HEK293 (cell line): Measurements from ENCODE around the gene WDR7.

Experiments
- CTCF ChIA-PET: fragments of 350-600 bp; formaldehyde crosslinking; extraction: SDS; loops from one replicate; lab custom pipeline; 2021; ENCODE audit warnings: antibody characterized with exemption; lab: Yijun Ruan, JAX
- POLR2A ChIA-PET: fragments of 300-600 bp; formaldehyde crosslinking; extraction: SDS; loops from one replicate; lab custom pipeline; 2020; ENCODE audit warnings: antibody characterized with exemption, inconsistent platforms; lab: Yijun Ruan, JAX
- H3K27ac ChIP-seq: fragments of 200-500 bp; sonication (Bioruptor generic); 2 replicates; pipeline ENCODE4 v1.5.1; 2014; ENCODE audit warnings: low read depth, low read length, control low read depth, inconsistent platforms; ENCODE audit errors: extremely low read depth
- H3K36me3 ChIP-seq, 2 experiments: fragments of 200-500 bp in 1 of 2; sonication (Bioruptor generic) in 1 of 2; 1 replicate in 1 of 2; 2 replicates in 1 of 2; pipeline ENCODE4 v1.5.1; 2014 to 2017; ENCODE audit warnings: inconsistent platforms in 2 of 2, low read length in 2 of 2; ENCODE audit not compliant: control insufficient read depth in 2 of 2, insufficient read depth in 1 of 2
- H3K4me1 ChIP-seq: fragments of 200-500 bp; sonication (Bioruptor generic); 2 replicates; pipeline ENCODE4 v1.5.1; 2014; ENCODE audit warnings: mild to moderate bottlenecking, low read length, inconsistent platforms; ENCODE audit not compliant: control insufficient read depth, insufficient read depth
- H3K4me3 ChIP-seq: 2 replicates; pipeline ENCODE4 v1.5.1; 2011; ENCODE audit warnings: low read depth, mild to moderate bottlenecking, control low read depth, low read length, moderate library complexity
- H3K9me3 ChIP-seq: fragments of 200-500 bp; sonication (Bioruptor generic); 2 replicates; pipeline ENCODE4 v1.5.1; 2014; ENCODE audit warnings: low read depth, low read length, inconsistent platforms; ENCODE audit not compliant: control insufficient read depth, insufficient read depth
- FEZF1 ChIP-seq: fragments of 450-650 bp; formaldehyde crosslinking; IDR thresholded peaks from 2 replicates; pipeline ENCODE4 v1.5.1; 2016; ENCODE audit warnings: missing biosample characterization, missing genetic modification characterization
- HOXA7 ChIP-seq: sonication (generic); formaldehyde crosslinking; IDR thresholded peaks from 2 replicates; pipeline ENCODE4 v1.8.1; 2022; ENCODE audit warnings: missing genetic modification reagents, borderline replicate concordance
- SALL2 ChIP-seq: fragments of 450-650 bp; formaldehyde crosslinking; IDR thresholded peaks from 2 replicates; pipeline ENCODE4 v1.5.0; 2017; ENCODE audit warnings: missing biosample characterization, mild to moderate bottlenecking, missing genetic modification characterization, borderline replicate concordance
- SCRT1 ChIP-seq: fragments of 450-650 bp; formaldehyde crosslinking; IDR thresholded peaks from 2 replicates; pipeline ENCODE4 v1.5.1; 2016; ENCODE audit warnings: missing biosample characterization, missing genetic modification characterization, borderline replicate concordance
- TRIM28 ChIP-seq: IDR thresholded peaks from 2 replicates; pipeline ENCODE4 v1.6.1; 2011; ENCODE audit warnings: low read length, control low read depth, borderline replicate concordance
- ZBTB8A ChIP-seq: fragments of 450-650 bp; formaldehyde crosslinking; IDR thresholded peaks from 2 replicates; pipeline ENCODE4 v1.5.1; 2016; ENCODE audit warnings: missing biosample characterization, missing genetic modification characterization
- ZNF121 ChIP-seq: fragments of 450-650 bp; formaldehyde crosslinking; IDR thresholded peaks from 2 replicates; pipeline ENCODE4 v1.5.1; 2016; ENCODE audit warnings: missing biosample characterization, missing genetic modification characterization
- ZNF148 ChIP-seq: fragments of 450-650 bp; formaldehyde crosslinking; IDR thresholded peaks from 2 replicates; pipeline ENCODE4 v1.5.0; 2017; ENCODE audit warnings: missing biosample characterization, missing genetic modification characterization, borderline replicate concordance
- ZNF48 ChIP-seq: fragments of 450-650 bp; formaldehyde crosslinking; IDR thresholded peaks from 2 replicates; pipeline ENCODE4 v1.5.1; 2016; ENCODE audit warnings: missing biosample characterization, missing genetic modification characterization
- ZNF549 ChIP-seq: fragments of 450-650 bp; IDR thresholded peaks from 2 replicates; pipeline ENCODE4 v1.5.1; 2018; ENCODE audit warnings: missing biosample characterization, missing genetic modification characterization, mild to moderate bottlenecking, inconsistent platforms, moderate library complexity
- ZNF629 ChIP-seq: fragments of 450-650 bp; formaldehyde crosslinking; IDR thresholded peaks from 2 replicates; pipeline ENCODE4 v1.5.1; 2017; ENCODE audit warnings: missing biosample characterization, missing genetic modification characterization
- ZNF645 ChIP-seq: fragments of 450-650 bp; formaldehyde crosslinking; IDR thresholded peaks from 2 replicates; pipeline ENCODE4; 2016; ENCODE audit warnings: missing biosample characterization, missing genetic modification characterization
- ZNF670 ChIP-seq: fragments of 450-650 bp; formaldehyde crosslinking; IDR thresholded peaks from 2 replicates; pipeline ENCODE4 v1.5.1; 2016; ENCODE audit warnings: missing biosample characterization, missing genetic modification characterization, low read depth
- ZSCAN4 ChIP-seq: fragments of 450-650 bp; formaldehyde crosslinking; IDR thresholded peaks from 2 replicates; pipeline ENCODE4 v1.5.1; 2017; ENCODE audit warnings: missing biosample characterization, missing genetic modification characterization
- TF ChIP-seq, protein P1 (sequence below): fragments of 450-650 bp; formaldehyde crosslinking; conservative IDR thresholded peaks from 2 replicates; pipeline ENCODE4 v1.5.1; 2016; ENCODE audit warnings: low read depth, missing biosample characterization, missing genetic modification characterization
- TF ChIP-seq, protein P2 (sequence below): fragments of 450-650 bp; formaldehyde crosslinking; IDR thresholded peaks from 2 replicates; pipeline ENCODE4 v1.5.1; 2016; ENCODE audit warnings: missing biosample characterization, missing genetic modification characterization
- TF ChIP-seq, protein P3 (sequence below): fragments of 450-650 bp; formaldehyde crosslinking; IDR thresholded peaks from 2 replicates; pipeline ENCODE4 v1.5.1; 2016; ENCODE audit warnings: missing biosample characterization, missing genetic modification characterization
- TF ChIP-seq, protein P4 (sequence below): fragments of 450-650 bp; formaldehyde crosslinking; IDR thresholded peaks from 2 replicates; pipeline ENCODE4 v1.5.1; 2016; ENCODE audit warnings: missing biosample characterization, missing genetic modification characterization, borderline replicate concordance

WDR7 gene

GRCh38 chr18:56721031-56721430, 69.9 kb downstream of the WDR7 start:
- Histone ChIP-seq H3K36me3 (no peaks in the 10 kb centered on the region; a peak in 1 of 3 replicates), H3K27ac (no peak overlapping the region), H3K9me3 (no peaks in the 10 kb centered on the region)
- POLR2A ChIA-PET, result no interaction called here
- no peak for TF ChIP-seq SCRT1 (tag by site-specific recombination)
- TF ChIP-seq, protein P1, sequence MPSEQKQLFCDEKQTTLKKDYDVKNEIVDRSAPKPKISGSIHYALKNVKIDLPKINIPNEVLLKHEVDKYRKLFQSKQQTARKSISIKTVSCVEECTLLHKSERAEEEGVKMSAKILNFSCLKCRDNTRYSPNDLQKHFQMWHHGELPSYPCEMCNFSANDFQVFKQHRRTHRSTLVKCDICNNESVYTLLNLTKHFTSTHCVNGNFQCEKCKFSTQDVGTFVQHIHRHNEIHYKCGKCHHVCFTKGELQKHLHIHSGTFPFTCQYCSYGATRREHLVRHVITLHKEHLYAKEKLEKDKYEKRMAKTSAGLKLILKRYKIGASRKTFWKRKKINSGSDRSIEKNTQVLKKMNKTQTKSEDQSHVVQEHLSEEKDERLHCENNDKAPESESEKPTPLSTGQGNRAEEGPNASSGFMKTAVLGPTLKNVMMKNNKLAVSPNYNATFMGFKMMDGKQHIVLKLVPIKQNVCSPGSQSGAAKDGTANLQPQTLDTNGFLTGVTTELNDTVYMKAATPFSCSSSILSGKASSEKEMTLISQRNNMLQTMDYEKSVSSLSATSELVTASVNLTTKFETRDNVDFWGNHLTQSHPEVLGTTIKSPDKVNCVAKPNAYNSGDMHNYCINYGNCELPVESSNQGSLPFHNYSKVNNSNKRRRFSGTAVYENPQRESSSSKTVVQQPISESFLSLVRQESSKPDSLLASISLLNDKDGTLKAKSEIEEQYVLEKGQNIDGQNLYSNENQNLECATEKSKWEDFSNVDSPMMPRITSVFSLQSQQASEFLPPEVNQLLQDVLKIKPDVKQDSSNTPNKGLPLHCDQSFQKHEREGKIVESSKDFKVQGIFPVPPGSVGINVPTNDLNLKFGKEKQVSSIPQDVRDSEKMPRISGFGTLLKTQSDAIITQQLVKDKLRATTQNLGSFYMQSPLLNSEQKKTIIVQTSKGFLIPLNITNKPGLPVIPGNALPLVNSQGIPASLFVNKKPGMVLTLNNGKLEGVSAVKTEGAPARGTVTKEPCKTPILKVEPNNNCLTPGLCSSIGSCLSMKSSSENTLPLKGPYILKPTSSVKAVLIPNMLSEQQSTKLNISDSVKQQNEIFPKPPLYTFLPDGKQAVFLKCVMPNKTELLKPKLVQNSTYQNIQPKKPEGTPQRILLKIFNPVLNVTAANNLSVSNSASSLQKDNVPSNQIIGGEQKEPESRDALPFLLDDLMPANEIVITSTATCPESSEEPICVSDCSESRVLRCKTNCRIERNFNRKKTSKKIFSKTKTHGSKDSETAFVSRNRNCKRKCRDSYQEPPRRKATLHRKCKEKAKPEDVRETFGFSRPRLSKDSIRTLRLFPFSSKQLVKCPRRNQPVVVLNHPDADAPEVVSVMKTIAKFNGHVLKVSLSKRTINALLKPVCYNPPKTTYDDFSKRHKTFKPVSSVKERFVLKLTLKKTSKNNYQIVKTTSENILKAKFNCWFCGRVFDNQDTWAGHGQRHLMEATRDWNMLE (tag by site-specific recombination), result no peak
- TF ChIP-seq ZBTB8A (tag by site-specific recombination), result no peak
- TF ChIP-seq ZNF549 (tag by site-specific recombination), result no peak
- no peak for TF ChIP-seq TRIM28
- TF ChIP-seq, protein P2, sequence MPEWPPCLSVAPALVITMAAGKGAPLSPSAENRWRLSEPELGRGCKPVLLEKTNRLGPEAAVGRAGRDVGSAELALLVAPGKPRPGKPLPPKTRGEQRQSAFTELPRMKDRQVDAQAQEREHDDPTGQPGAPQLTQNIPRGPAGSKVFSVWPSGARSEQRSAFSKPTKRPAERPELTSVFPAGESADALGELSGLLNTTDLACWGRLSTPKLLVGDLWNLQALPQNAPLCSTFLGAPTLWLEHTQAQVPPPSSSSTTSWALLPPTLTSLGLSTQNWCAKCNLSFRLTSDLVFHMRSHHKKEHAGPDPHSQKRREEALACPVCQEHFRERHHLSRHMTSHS (tag by site-specific recombination), result no peak
- TF ChIP-seq, protein P3, sequence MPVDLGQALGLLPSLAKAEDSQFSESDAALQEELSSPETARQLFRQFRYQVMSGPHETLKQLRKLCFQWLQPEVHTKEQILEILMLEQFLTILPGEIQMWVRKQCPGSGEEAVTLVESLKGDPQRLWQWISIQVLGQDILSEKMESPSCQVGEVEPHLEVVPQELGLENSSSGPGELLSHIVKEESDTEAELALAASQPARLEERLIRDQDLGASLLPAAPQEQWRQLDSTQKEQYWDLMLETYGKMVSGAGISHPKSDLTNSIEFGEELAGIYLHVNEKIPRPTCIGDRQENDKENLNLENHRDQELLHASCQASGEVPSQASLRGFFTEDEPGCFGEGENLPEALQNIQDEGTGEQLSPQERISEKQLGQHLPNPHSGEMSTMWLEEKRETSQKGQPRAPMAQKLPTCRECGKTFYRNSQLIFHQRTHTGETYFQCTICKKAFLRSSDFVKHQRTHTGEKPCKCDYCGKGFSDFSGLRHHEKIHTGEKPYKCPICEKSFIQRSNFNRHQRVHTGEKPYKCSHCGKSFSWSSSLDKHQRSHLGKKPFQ (tag by site-specific recombination), result no peak
- TF ChIP-seq ZNF48 (tag by site-specific recombination), result no peak
- TF ChIP-seq HOXA7 (CRISPR knock-in tag), result no peak
- TF ChIP-seq SALL2 (tag by site-specific recombination), result no peak
- TF ChIP-seq ZNF121 (tag by site-specific recombination), result no peak
- no peak for TF ChIP-seq ZNF629 (tag by site-specific recombination)
- TF ChIP-seq ZNF670 (tag by site-specific recombination), result no peak
- TF ChIP-seq ZNF148 (tag by site-specific recombination), result no peak
- TF ChIP-seq FEZF1, result no peak
- TF ChIP-seq, protein P4, sequence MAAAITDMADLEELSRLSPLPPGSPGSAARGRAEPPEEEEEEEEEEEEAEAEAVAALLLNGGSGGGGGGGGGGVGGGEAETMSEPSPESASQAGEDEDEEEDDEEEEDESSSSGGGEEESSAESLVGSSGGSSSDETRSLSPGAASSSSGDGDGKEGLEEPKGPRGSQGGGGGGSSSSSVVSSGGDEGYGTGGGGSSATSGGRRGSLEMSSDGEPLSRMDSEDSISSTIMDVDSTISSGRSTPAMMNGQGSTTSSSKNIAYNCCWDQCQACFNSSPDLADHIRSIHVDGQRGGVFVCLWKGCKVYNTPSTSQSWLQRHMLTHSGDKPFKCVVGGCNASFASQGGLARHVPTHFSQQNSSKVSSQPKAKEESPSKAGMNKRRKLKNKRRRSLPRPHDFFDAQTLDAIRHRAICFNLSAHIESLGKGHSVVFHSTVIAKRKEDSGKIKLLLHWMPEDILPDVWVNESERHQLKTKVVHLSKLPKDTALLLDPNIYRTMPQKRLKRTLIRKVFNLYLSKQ (tag by site-specific recombination), result no peak
- TF ChIP-seq ZSCAN4, result no peak
- no peak for TF ChIP-seq ZNF645 (tag by site-specific recombination)
- TF ChIP-seq, all 188 proteins: peak for 0
- H3K4me3 ChIP-seq, result no peak overlapping the region
- H3K4me1 ChIP-seq, result no peaks in the 10 kb centered on the region
- CTCF ChIA-PET, result interaction anchor here (1.1 to 2.6 kb wide), 2 partner anchors 10 to 18 kb away, joined by 3 to 9 read pairs; no protein-coding TSS in a partner anchor
